GM19455 (cell line): ENCODE data around the gene GATM.
"Not testable (repeated sequence)": the region's sequence is repeated elsewhere in the genome, so short reads cannot be mapped to it uniquely, and the experiment has no call there.

Source experiments
- ATAC-seq: cut with Tn5 transposase; IDR thresholded peaks from one replicate; pipeline ENCODE4 v1.9.1; 2021; ENCODE audit not compliant: unreplicated experiment

The GATM gene

GRCh38 chr15:45355860-45356259 lies 22.5 kb downstream of the GATM start:
- ATAC-seq: no peak

GRCh38 chr15:45354711-45355110 lies 23.6 kb downstream of the GATM start:
- ATAC-seq: no peak

- no peak for ATAC-seq
These were observed 27.1 kb downstream of the GATM start for GRCh38 chr15:45351227-45351626.

GRCh38 chr15:45349623-45350022 lies 28.7 kb downstream of the GATM start:
- no peak for ATAC-seq

GRCh38 chr15:45347989-45348388 lies 30.4 kb downstream of the GATM start:
- no peak for ATAC-seq

- ATAC-seq: no peak
These were observed 31.3 kb downstream of the GATM start for GRCh38 chr15:45347033-45347432.

GRCh38 chr15:45346381-45346780 lies 32.0 kb downstream of the GATM start:
- ATAC-seq: no peak

GRCh38 chr15:45343258-45343860 lies 35.0 kb downstream of the GATM start:
- no peak for ATAC-seq

- ATAC-seq: no peak
These were observed 36.6 kb downstream of the GATM start for GRCh38 chr15:45341790-45342189.

- ATAC-seq: no peak
These were observed 37.9 kb downstream of the GATM start for GRCh38 chr15:45340429-45340828.

GRCh38 chr15:45338417-45338816 lies 39.9 kb downstream of the GATM start:
- no peak for ATAC-seq

GRCh38 chr15:45337224-45337623 lies 41.1 kb downstream of the GATM start:
- ATAC-seq: no peak

- ATAC-seq: no peak
These were observed 44.8 kb downstream of the GATM start for GRCh38 chr15:45333550-45333949.

- no peak for ATAC-seq
These were observed 45.6 kb downstream of the GATM start for GRCh38 chr15:45332694-45333093.

GRCh38 chr15:45331972-45332371 lies 46.4 kb downstream of the GATM start:
- no peak for ATAC-seq

- no peak for ATAC-seq
These were observed 49.7 kb downstream of the GATM start for GRCh38 chr15:45328663-45329062.

- ATAC-seq: no peak
These were observed 51.6 kb downstream of the GATM start for GRCh38 chr15:45326741-45327140.

GRCh38 chr15:45326280-45326679 lies 52.1 kb downstream of the GATM start:
- ATAC-seq: no peak

- ATAC-seq: no peak
These were observed 57.7 kb downstream of the GATM start for GRCh38 chr15:45320581-45321205.

GRCh38 chr15:45319472-45320214 lies 58.7 kb downstream of the GATM start:
- ATAC-seq: no peak

- no peak for ATAC-seq
These were observed 63.4 kb downstream of the GATM start for GRCh38 chr15:45314960-45315359.

- not testable (repeated sequence) for ATAC-seq
These were observed 64.2 kb downstream of the GATM start for GRCh38 chr15:45314117-45314516.
